Heart left ventricle (tissue), 13 donors: ENCODE measurements around the gene CCL4.

ENCODE experiments used
- POLR2A ChIP-seq, 2 donors: fragments of 450-650 bp; IDR thresholded peaks; one replicate each; pipeline ENCODE4 v1.6.1; 2017; ENCODE audit warnings: antibody characterized with exemption in 2 of 2, mild to moderate bottlenecking in 2 of 2, moderate library complexity in 2 of 2
- TF ChIP-seq, protein P1 (sequence below), 12 donors: fragments of 200-600 bp; sonication (generic) in 4 of 12; IDR thresholded peaks; one replicate each; pipeline versions ENCODE4 v1.5.0 to v1.8.0; 2018 to 2022; ENCODE audit warnings: antibody characterized with exemption in 12 of 12, mild to moderate bottlenecking in 5 of 12
- donor health status: ischemic (EF 13 %, LVEDD 7.1; RV severe dilation, severe dysfunction).
- donor health status: DM: no; HTN: yes; CAD: no.
- donor health status: DM: no; HTN: no; CAD: no.
- donor health status: ischemic (EF 25% LVEDD 6.9; RV normal size, moderate dysfunction).
- donor health status: ischemic (EF 25% LVEDD 5.7; RV mildly dilated, moderate dysfunction).
- donor health status: ischemic (EF 35%, LVEDD 5.7; RV mildly dilated, moderate dysfunction).
- donor health status: nonischemic (EF 11% LVEDD 7.7; RV severe dilation, severe dysfunction).
- donor health status: DM: yes; HTN: yes; CAD: no.
- donor health status: PGD.
- donor health status: ischemic (EF 29% LVEDD 5.4; RV normal size, mild dysfunction).
- donor health status: nonischemic (EF 23%, LVEDD 6.1; RV moderate dilation, normal function).

DNA sequence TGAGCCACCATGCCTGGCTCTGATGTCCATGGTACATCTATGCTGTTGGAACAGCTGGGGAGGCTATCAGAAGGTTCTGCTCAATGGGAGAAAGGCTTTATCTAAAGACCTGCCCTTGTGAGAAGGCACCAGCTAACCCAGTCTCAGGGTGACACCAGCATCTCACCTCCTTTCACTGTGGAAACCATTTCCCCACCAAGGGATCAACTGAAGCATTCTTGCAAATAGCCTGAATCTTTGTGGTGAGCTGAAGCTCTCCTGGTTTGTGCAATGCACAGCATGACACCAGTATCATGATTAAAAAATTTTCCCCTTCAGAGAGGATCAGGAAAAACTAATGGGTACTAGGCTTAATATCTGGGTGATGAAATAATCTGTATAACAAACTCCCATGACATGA is 34.5 kb upstream of the CCL4 start:
- TF ChIP-seq POLR2A (IDR thresholded peaks at IDR 0.05): no peak
- TF ChIP-seq, protein P1, sequence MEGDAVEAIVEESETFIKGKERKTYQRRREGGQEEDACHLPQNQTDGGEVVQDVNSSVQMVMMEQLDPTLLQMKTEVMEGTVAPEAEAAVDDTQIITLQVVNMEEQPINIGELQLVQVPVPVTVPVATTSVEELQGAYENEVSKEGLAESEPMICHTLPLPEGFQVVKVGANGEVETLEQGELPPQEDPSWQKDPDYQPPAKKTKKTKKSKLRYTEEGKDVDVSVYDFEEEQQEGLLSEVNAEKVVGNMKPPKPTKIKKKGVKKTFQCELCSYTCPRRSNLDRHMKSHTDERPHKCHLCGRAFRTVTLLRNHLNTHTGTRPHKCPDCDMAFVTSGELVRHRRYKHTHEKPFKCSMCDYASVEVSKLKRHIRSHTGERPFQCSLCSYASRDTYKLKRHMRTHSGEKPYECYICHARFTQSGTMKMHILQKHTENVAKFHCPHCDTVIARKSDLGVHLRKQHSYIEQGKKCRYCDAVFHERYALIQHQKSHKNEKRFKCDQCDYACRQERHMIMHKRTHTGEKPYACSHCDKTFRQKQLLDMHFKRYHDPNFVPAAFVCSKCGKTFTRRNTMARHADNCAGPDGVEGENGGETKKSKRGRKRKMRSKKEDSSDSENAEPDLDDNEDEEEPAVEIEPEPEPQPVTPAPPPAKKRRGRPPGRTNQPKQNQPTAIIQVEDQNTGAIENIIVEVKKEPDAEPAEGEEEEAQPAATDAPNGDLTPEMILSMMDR (IDR thresholded peaks at IDR 0.05): no peak
